Brain microvascular endothelial cell (primary cell): ENCODE data around the gene TPPP2.

Experiments used
- DNase-seq: peaks from one replicate; pipeline ENCODE4 v3.0.0-alpha.2; 2020
- H3K27ac ChIP-seq: fragments of 250-450 bp; sonication (Bioruptor Pico); 2 replicates; pipeline ENCODE4 v1.5.1; 2020; ENCODE audit warnings: mild to moderate bottlenecking, moderate library complexity
- H3K27me3 ChIP-seq: fragments of 250-450 bp; sonication (Bioruptor Pico); replicated peaks from 2 replicates; pipeline ENCODE4 v1.5.1; 2020; ENCODE audit warnings: mild to moderate bottlenecking
- H3K36me3 ChIP-seq: fragments of 250-450 bp; sonication (Bioruptor Pico); replicated peaks from 2 replicates; pipeline ENCODE4 v1.5.1; 2020; ENCODE audit warnings: mild to moderate bottlenecking
- H3K4me3 ChIP-seq: 2 replicates; pipeline ENCODE4 v1.5.1; 2011; ENCODE audit warnings: low read depth, mild to moderate bottlenecking, control low read depth, low read length, moderate library complexity
- CTCF ChIP-seq: IDR thresholded peaks from 2 replicates; pipeline ENCODE4 v1.5.1; 2011; ENCODE audit warnings: low read depth, mild to moderate bottlenecking, moderate library complexity, low read length, control low read depth, inconsistent platforms; ENCODE audit errors: missing control alignments
- in situ Hi-C: cut with HindIII; loops from 2 replicates; pipeline ENCODE4 v1.10.0; 2017; ENCODE audit warnings: low sequenced_read_pairs, low pct_ligation_motif_present

TPPP2 gene

GRCh38 chr14:21030531-21030930, 514 bp downstream of the TPPP2 start:
- no peak for TF ChIP-seq CTCF
- Histone ChIP-seq H3K27me3 (peaks cover 2% of the 10 kb centered on the region), H3K27ac (no peak overlapping the region), H3K4me3 (no peak overlapping the region), H3K36me3 (no peaks in the 10 kb centered on the region)
- in situ Hi-C loops: no loop called here
- no peak for DNase-seq

GRCh38 chr14:21032326-21033132, 2.5 kb downstream of the TPPP2 start:
- no peak for TF ChIP-seq CTCF
- Histone ChIP-seq H3K27me3 (peaks cover 2% of the 10 kb centered on the region), H3K27ac (no peak overlapping the region), H3K4me3 (no peak overlapping the region), H3K36me3 (no peaks in the 10 kb centered on the region)
- in situ Hi-C loops: no loop called here
- DNase-seq: no peak

- Histone ChIP-seq H3K4me3 (no peak overlapping the region), H3K27me3 (peaks cover 2% of the 10 kb centered on the region), H3K27ac (no peak overlapping the region), H3K36me3 (no peaks in the 10 kb centered on the region)
- in situ Hi-C loops: no loop called here
- TF ChIP-seq CTCF: no peak
- no peak for DNase-seq
Measured at GRCh38 chr14:21033133-21033698, 3.2 kb downstream of the TPPP2 start.

GRCh38 chr14:21034707-21035106, 4.7 kb downstream of the TPPP2 start, which contains the start of gene RNASE13:
RNASE13 (minus strand) TSS chr14:21034807; CDS start chr14:21034288, 519 bp downstream.
- no peaks in the 10 kb centered on the region for H3K36me3 ChIP-seq
- DNase-seq: no peak
- in situ Hi-C loops: no loop called here
- H3K27ac ChIP-seq: no peak within 1 kb of the TSS
- no peak within 1 kb of the TSS for H3K4me3 ChIP-seq
- no peak for TF ChIP-seq CTCF
- peaks cover 2% of the 10 kb centered on the region for H3K27me3 ChIP-seq

- in situ Hi-C loops: no loop called here
- H3K36me3 ChIP-seq: no peaks in the 10 kb centered on the region
- no peak for DNase-seq
- TF ChIP-seq CTCF: no peak
- no peak overlapping the region for H3K27ac ChIP-seq
- peaks cover 2% of the 10 kb centered on the region for H3K27me3 ChIP-seq
- no peak overlapping the region for H3K4me3 ChIP-seq
Measured at GRCh38 chr14:21036751-21037150, 6.7 kb downstream of the TPPP2 start.
